ENCODE data around the gene NKAIN2.

The NKAIN2 gene

GRCh38 chr6:124866040-124866439, 1062.4 kb downstream of the NKAIN2 start:
- Histone ChIP-seq H3K27me3 (ENCODE audit: low read length) (peaks cover 2% of the 10 kb centered on the region; the same call in 1 of the 2 replicates), H4K20me1 (ENCODE audit: low read depth, low read length) (no peaks in the 10 kb centered on the region), H3K27ac (ENCODE audit: low read depth, low read length) (no peak overlapping the region), H3K36me3 (ENCODE audit: low read length) (no peaks in the 10 kb centered on the region), H3K4me3 (ENCODE audit: insufficient read depth, low read length, poor library complexity, severe bottlenecking) (no peak overlapping the region), H2AFZ (ENCODE audit: low read depth, low read length, severe bottlenecking) (no peak overlapping the region), H3K79me2 (ENCODE audit: insufficient read depth, low read length) (no peaks in the 10 kb centered on the region), H3K9me2 (replicated peaks; ENCODE audit: insufficient read depth, low read length) (no peaks in the 10 kb centered on the region), H3K9me3 (ENCODE audit: insufficient read depth, low read length) (no peaks in the 10 kb centered on the region), H3K4me2 (ENCODE audit: low read depth, low read length, poor library complexity, severe bottlenecking) (no peak overlapping the region), H3F3A (ENCODE audit: insufficient read depth) (no peaks in the 10 kb centered on the region), H3K9ac (ENCODE audit: low read length) (no peak overlapping the region)
- TF ChIP-seq EZH2phosphoT487 (conservative IDR thresholded peaks at IDR 0.05; ENCODE audit: low read length), result no peak
- TF ChIP-seq, protein P1, sequence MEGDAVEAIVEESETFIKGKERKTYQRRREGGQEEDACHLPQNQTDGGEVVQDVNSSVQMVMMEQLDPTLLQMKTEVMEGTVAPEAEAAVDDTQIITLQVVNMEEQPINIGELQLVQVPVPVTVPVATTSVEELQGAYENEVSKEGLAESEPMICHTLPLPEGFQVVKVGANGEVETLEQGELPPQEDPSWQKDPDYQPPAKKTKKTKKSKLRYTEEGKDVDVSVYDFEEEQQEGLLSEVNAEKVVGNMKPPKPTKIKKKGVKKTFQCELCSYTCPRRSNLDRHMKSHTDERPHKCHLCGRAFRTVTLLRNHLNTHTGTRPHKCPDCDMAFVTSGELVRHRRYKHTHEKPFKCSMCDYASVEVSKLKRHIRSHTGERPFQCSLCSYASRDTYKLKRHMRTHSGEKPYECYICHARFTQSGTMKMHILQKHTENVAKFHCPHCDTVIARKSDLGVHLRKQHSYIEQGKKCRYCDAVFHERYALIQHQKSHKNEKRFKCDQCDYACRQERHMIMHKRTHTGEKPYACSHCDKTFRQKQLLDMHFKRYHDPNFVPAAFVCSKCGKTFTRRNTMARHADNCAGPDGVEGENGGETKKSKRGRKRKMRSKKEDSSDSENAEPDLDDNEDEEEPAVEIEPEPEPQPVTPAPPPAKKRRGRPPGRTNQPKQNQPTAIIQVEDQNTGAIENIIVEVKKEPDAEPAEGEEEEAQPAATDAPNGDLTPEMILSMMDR (IDR thresholded peaks at IDR 0.05; ENCODE audit: insufficient read depth, low read length, poor library complexity, severe bottlenecking), result no peak

GRCh38 chr6:124867121-124867520, 1063.5 kb downstream of the NKAIN2 start:
- no peak overlapping the region for H3K4me2 ChIP-seq (ENCODE audit: low read depth, low read length, poor library complexity, severe bottlenecking)
- no peaks in the 10 kb centered on the region for H3K9me3 ChIP-seq (ENCODE audit: insufficient read depth, low read length)
- H4K20me1 ChIP-seq (ENCODE audit: low read depth, low read length), result no peaks in the 10 kb centered on the region
- peaks cover 2% of the 10 kb centered on the region; the same call in 1 of the 2 replicates for H3K27me3 ChIP-seq (ENCODE audit: low read length)
- H3K9ac ChIP-seq (ENCODE audit: low read length), result no peak overlapping the region
- H3K4me3 ChIP-seq (ENCODE audit: insufficient read depth, low read length, poor library complexity, severe bottlenecking), result no peak overlapping the region
- no peak overlapping the region for H2AFZ ChIP-seq (ENCODE audit: low read depth, low read length, severe bottlenecking)
- H3K9me2 ChIP-seq (replicated peaks; ENCODE audit: insufficient read depth, low read length), result no peaks in the 10 kb centered on the region
- no peaks in the 10 kb centered on the region for H3F3A ChIP-seq (ENCODE audit: insufficient read depth)
- no peaks in the 10 kb centered on the region for H3K79me2 ChIP-seq (ENCODE audit: insufficient read depth, low read length)
- no peak for TF ChIP-seq EZH2phosphoT487 (conservative IDR thresholded peaks at IDR 0.05; ENCODE audit: low read length)
- TF ChIP-seq, protein P1 (IDR thresholded peaks at IDR 0.05; ENCODE audit: insufficient read depth, low read length, poor library complexity, severe bottlenecking), result no peak
- H3K27ac ChIP-seq (ENCODE audit: low read depth, low read length), result no peak overlapping the region
- no peaks in the 10 kb centered on the region for H3K36me3 ChIP-seq (ENCODE audit: low read length)

- no peak overlapping the region for H3K27ac ChIP-seq (ENCODE audit: low read depth, low read length)
- H3F3A ChIP-seq (ENCODE audit: insufficient read depth), result no peaks in the 10 kb centered on the region
Observed at GRCh38 chr6:124868481-124868880, 1064.8 kb downstream of the NKAIN2 start.

More at GRCh38 chr6:124868481-124868880, 1064.8 kb downstream of the NKAIN2 start:
- Histone ChIP-seq H3K9me3 (ENCODE audit: insufficient read depth, low read length) (no peaks in the 10 kb centered on the region), H3K4me3 (ENCODE audit: insufficient read depth, low read length, poor library complexity, severe bottlenecking) (no peak overlapping the region), H3K9me2 (replicated peaks; ENCODE audit: insufficient read depth, low read length) (no peaks in the 10 kb centered on the region), H3K9ac (ENCODE audit: low read length) (no peak overlapping the region), H4K20me1 (ENCODE audit: low read depth, low read length) (no peaks in the 10 kb centered on the region), H3K36me3 (ENCODE audit: low read length) (no peaks in the 10 kb centered on the region), H3K27me3 (ENCODE audit: low read length) (peaks cover 2% of the 10 kb centered on the region; the same call in 1 of the 2 replicates), H3K79me2 (ENCODE audit: insufficient read depth, low read length) (no peaks in the 10 kb centered on the region), H2AFZ (ENCODE audit: low read depth, low read length, severe bottlenecking) (no peak overlapping the region), H3K4me2 (ENCODE audit: low read depth, low read length, poor library complexity, severe bottlenecking) (no peak overlapping the region)
- TF ChIP-seq, protein P1 (IDR thresholded peaks at IDR 0.05; ENCODE audit: insufficient read depth, low read length, poor library complexity, severe bottlenecking), result no peak
- TF ChIP-seq EZH2phosphoT487 (conservative IDR thresholded peaks at IDR 0.05; ENCODE audit: low read length), result no peak
